Ishikawa (cell line): ENCODE data around the gene CROCC2.

Source experiments
- FOXM1 ChIP-seq: IDR thresholded peaks from 2 replicates; pipeline ENCODE4 v1.6.1; 2012; ENCODE audit warnings: low read depth, borderline replicate concordance
- MAX ChIP-seq: IDR thresholded peaks from 2 replicates; pipeline ENCODE4 v1.6.1; 2012
- REST ChIP-seq: IDR thresholded peaks from 2 replicates; pipeline ENCODE4 v1.6.1; 2012; ENCODE audit warnings: low read depth, mild to moderate bottlenecking
- TAF1 ChIP-seq: IDR thresholded peaks from 2 replicates; pipeline ENCODE4 v1.6.1; 2012; ENCODE audit warnings: low read depth, mild to moderate bottlenecking

- no peak for TF ChIP-seq REST
- TF ChIP-seq MAX = no peak
- no peak for TF ChIP-seq TAF1
- no peak for TF ChIP-seq FOXM1
Measured at GRCh38 chr2:240996834-240997140, 90.7 kb downstream of the CROCC2 start.
